ENCODE data around the gene GOLGA6L7.
"Not testable (repeated sequence)": the region's sequence is repeated elsewhere in the genome, so short reads cannot be mapped to it uniquely, and the experiment has no call there.

- TF ChIP-seq, protein P1, sequence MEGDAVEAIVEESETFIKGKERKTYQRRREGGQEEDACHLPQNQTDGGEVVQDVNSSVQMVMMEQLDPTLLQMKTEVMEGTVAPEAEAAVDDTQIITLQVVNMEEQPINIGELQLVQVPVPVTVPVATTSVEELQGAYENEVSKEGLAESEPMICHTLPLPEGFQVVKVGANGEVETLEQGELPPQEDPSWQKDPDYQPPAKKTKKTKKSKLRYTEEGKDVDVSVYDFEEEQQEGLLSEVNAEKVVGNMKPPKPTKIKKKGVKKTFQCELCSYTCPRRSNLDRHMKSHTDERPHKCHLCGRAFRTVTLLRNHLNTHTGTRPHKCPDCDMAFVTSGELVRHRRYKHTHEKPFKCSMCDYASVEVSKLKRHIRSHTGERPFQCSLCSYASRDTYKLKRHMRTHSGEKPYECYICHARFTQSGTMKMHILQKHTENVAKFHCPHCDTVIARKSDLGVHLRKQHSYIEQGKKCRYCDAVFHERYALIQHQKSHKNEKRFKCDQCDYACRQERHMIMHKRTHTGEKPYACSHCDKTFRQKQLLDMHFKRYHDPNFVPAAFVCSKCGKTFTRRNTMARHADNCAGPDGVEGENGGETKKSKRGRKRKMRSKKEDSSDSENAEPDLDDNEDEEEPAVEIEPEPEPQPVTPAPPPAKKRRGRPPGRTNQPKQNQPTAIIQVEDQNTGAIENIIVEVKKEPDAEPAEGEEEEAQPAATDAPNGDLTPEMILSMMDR (IDR thresholded peaks at IDR 0.05; ENCODE audit: extremely low read depth in 1 of 2, insufficient read depth in 1 of 2, low read depth in 1 of 2, low read length in 2 of 2) = not testable (repeated sequence)
- not testable (repeated sequence) for TF ChIP-seq EZH2 (IDR thresholded peaks at IDR 0.05; ENCODE audit: borderline replicate concordance, low read depth, low read length, severe bottlenecking); MAX (IDR thresholded peaks at IDR 0.05; ENCODE audit: insufficient read depth, insufficient read length); MYC (IDR thresholded peaks at IDR 0.05; ENCODE audit: low read depth, low read length); POLR2A (IDR thresholded peaks at IDR 0.05; ENCODE audit: low read depth, low read length); JUN (IDR thresholded peaks at IDR 0.05; ENCODE audit: borderline replicate concordance, insufficient read depth, insufficient read length, low read depth); POLR2AphosphoS5 (IDR thresholded peaks at IDR 0.05; ENCODE audit: insufficient read depth, low read depth, low read length)
Measured at GRCh38 chr15:28811852-28812550, 36.4 kb downstream of the GOLGA6L7 start.
